Prostate gland (tissue), 2 donors: Measurements from ENCODE around the gene VPS54.

Experiments
- CTCF ChIP-seq, 4 experiments: fragments of 200-600 bp in 2 of 4; fragments of 450-650 bp in 2 of 4; sonication (generic) in 2 of 4; IDR thresholded peaks; 1 replicate in 3 of 4; 2 replicates in 1 of 4; pipeline ENCODE4 v1.5.1; 2016 to 2019; ENCODE audit warnings: antibody characterized with exemption in 4 of 4, mild to moderate bottlenecking in 2 of 4, moderate library complexity in 2 of 4
- POLR2AphosphoS5 ChIP-seq: sonication (generic); formaldehyde crosslinking; IDR thresholded peaks from one replicate; pipeline ENCODE4 v1.6.1; 2017; ENCODE audit warnings: antibody characterized with exemption

- TF ChIP-seq CTCF (IDR thresholded peaks at IDR 0.05) = no peak
- TF ChIP-seq POLR2AphosphoS5 = no peak
Measured at GRCh38 chr2:64054161-64054915, 35.1 kb upstream of the VPS54 start.
